GM19023 (cell line): ENCODE measurements around the gene GPR50.

Experiments used
- ATAC-seq: cut with Tn5 transposase; IDR thresholded peaks from one replicate; pipeline ENCODE4 v1.9.1; 2021; ENCODE audit warnings: mild to moderate bottlenecking, moderate library complexity; ENCODE audit not compliant: unreplicated experiment

Gene GPR50

DNA sequence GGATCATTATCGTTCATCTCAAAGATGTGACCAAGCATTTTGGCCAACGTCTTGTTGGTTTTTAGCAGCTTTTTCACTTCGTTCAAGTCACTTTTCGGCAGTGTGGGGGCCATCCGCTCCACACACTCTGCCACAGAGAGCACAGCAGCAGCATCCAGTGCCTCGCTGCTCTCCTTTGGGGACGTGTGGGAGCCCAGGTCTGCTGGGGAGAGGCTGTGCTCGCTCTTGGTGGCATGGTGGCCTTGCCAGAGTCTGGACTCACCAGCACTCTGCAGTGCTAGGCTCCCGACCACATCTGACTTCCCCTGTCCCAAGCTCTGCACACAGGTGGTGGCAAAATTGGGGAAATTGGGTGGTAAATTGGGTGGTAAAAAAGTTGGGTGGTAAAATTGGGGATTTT is 50.6 kb downstream of the GPR50 start:
- no peak for ATAC-seq

DNA sequence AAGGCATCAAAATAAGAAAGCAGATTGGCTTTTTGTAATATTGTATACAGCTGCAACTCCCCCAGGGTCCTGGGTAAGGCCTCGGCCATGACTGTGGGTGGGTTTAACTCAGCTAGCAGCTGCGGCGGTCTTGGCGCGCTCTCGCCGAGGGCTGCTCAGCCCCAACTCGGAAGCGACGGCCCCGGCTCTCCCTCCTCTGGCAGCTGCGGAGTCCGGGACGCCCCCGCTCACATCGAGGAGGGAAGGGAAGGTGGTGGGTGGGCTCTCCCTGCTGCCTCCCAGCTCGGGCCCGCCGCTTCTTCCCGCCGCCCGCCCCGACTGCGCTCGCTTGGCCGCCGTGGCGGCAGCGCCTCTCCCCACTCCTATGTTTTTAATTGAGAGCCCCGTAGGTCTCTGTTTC is 51.2 kb downstream of the GPR50 start:
- ATAC-seq, result no peak

DNA sequence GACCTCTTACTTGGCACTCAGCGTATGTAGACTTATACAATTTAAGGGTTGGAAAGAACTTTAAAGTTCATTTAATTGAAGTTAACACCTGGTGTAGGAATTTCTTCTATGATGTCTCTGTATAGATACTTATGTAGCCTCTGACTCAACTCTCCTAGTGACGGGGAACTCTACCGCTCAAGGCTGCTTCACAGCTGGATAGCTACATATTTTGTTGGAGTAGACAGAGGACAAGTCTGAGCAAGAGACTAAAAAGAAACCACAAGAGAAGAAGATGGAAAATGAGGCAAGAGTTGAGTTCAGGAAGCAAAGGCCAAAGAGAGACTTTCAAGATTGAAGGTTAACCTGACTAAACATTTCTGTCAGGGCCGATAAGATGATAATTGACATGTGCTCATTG is 52.6 kb downstream of the GPR50 start:
- ATAC-seq, result no peak
